HCT116 (cell line): ENCODE results near the gene HOXD10. TPM values are rescaled to one million over a fixed set of nuclear protein-coding genes. Genes with fewer than 3 reads are reported as not detected.

Source experiments
- ATAC-seq: fragments of 200-7000 bp; cut with Tn5 transposase; 2 replicates; pipeline ENCODE4 v1.9.1; 2020; ENCODE audit warnings: mild to moderate bottlenecking, moderate library complexity
- BruUV-seq: library from RNA; stranded (reverse); fragments of 400-500 nt; replicated peaks from 2 replicates; lab custom pipeline; 2021; lab: Mats Ljungman, UMichigan
- CTCF ChIA-PET: fragments of 300-600 bp; sonication (Branson Sonifier 250); formaldehyde crosslinking; loops from one replicate; lab custom pipeline; 2021; ENCODE audit warnings: antibody characterized with exemption; lab: Charles Lee
- POLR2A ChIA-PET: fragments of 300-600, 350-600 bp; sonication (Branson Sonifier 250); formaldehyde crosslinking; loops from one replicate; lab custom pipeline; 2021; ENCODE audit warnings: antibody characterized with exemption; lab: Charles Lee
- RAD21 ChIA-PET, 2 experiments: fragments of 300-600 bp; sonication (Branson Sonifier 250); formaldehyde crosslinking; loops; one replicate each; lab custom pipeline; 2023; ENCODE audit warnings: low total read pairs in 2 of 2; ENCODE audit not compliant: uncharacterized antibody in 2 of 2, unreplicated experiment in 2 of 2, low non-redundant PET in 1 of 2; lab: Charles Lee
- DNase-seq: peaks from one replicate; pipeline ENCODE4 v3.0.0-alpha.2; 2010; ENCODE audit warnings: low read depth, low spot score
- H2AFZ ChIP-seq: fragments of 200-600 bp; shearing (Covaris generic), sonication (generic); 2 replicates; pipeline ENCODE4 v1.6.1; 2017; ENCODE audit warnings: low read depth, mixed run types, mixed read lengths, antibody characterized with exemption, low read length; ENCODE audit not compliant: poor library complexity, severe bottlenecking
- H3K27ac ChIP-seq: 2 replicates; pipeline ENCODE4 v1.5.1; 2012; ENCODE audit warnings: low read depth, low read length
- H3K27me3 ChIP-seq: fragments of 200-600 bp; sonication (generic); 2 replicates; pipeline ENCODE4 v1.6.1; 2016; ENCODE audit warnings: mixed run types, low read length, mixed read lengths; ENCODE audit not compliant: insufficient read depth
- H3K36me3 ChIP-seq, 2 experiments: fragments of 200-500 bp in 1 of 2; fragments of 200-600 bp in 1 of 2; sonication (Bioruptor generic) in 1 of 2; sonication (generic) in 1 of 2; 2 replicates each; pipeline versions ENCODE4 v1.5.1 to v1.6.1; 2014 to 2016; ENCODE audit warnings: low read length in 2 of 2, inconsistent platforms in 1 of 2, mixed read lengths in 1 of 2, mixed run types in 1 of 2; ENCODE audit not compliant: insufficient read depth in 2 of 2, control insufficient read depth in 1 of 2
- H3K4me1 ChIP-seq, 2 experiments: fragments of 200-600 bp in 1 of 2; sonication (generic) in 1 of 2; 2 replicates each; pipeline versions ENCODE4 v1.5.1 to v1.6.1; 2012 to 2017; ENCODE audit warnings: low read length in 2 of 2, inconsistent platforms in 1 of 2, mild to moderate bottlenecking in 1 of 2, mixed read lengths in 1 of 2, mixed run types in 1 of 2, moderate library complexity in 1 of 2; ENCODE audit not compliant: insufficient read depth in 2 of 2, control insufficient read depth in 1 of 2
- H3K4me2 ChIP-seq: fragments of 200-600 bp; sonication (generic); 2 replicates; pipeline ENCODE4 v1.6.1; 2017; ENCODE audit warnings: mixed run types, low read length, mixed read lengths
- H3K4me3 ChIP-seq, 2 experiments: fragments of 200-600 bp in 1 of 2; sonication (generic) in 1 of 2; replicated peaks in 1 of 2; 2 replicates each; pipeline ENCODE4 v1.5.1; 2011 to 2016; ENCODE audit warnings: low read length in 2 of 2, control low read depth in 1 of 2, low read depth in 1 of 2, mild to moderate bottlenecking in 1 of 2, mixed read lengths in 1 of 2, mixed run types in 1 of 2
- H3K79me2 ChIP-seq: fragments of 200-600 bp; sonication (generic); 2 replicates; pipeline ENCODE4 v1.6.1; 2017; ENCODE audit warnings: mild to moderate bottlenecking, mixed run types, low read length, moderate library complexity, mixed read lengths; ENCODE audit not compliant: insufficient read depth
- H3K9ac ChIP-seq: fragments of 200-600 bp; sonication (generic); 2 replicates; pipeline ENCODE4 v1.6.1; 2016; ENCODE audit warnings: low read length, mixed read lengths
- H3K9me2 ChIP-seq: fragments of 200-600 bp; sonication (generic), shearing (Covaris generic); 2 replicates; pipeline ENCODE4 v1.6.1; 2017; ENCODE audit warnings: mixed run types, mild to moderate bottlenecking, moderate library complexity; ENCODE audit not compliant: insufficient read depth
- H3K9me3 ChIP-seq, 2 experiments: fragments of 200-500 bp in 1 of 2; fragments of 200-600 bp in 1 of 2; sonication (Bioruptor generic) in 1 of 2; sonication (generic) in 1 of 2; 2 replicates each; pipeline ENCODE4 v1.6.1; 2014 to 2017; ENCODE audit warnings: low read length in 2 of 2, mixed read lengths in 2 of 2, inconsistent platforms in 1 of 2, low read depth in 1 of 2, mild to moderate bottlenecking in 1 of 2, mixed run types in 1 of 2, moderate library complexity in 1 of 2; ENCODE audit not compliant: control insufficient read depth in 1 of 2, insufficient read depth in 1 of 2
- H4K20me1 ChIP-seq: fragments of 200-600 bp; sonication (generic), shearing (Covaris generic); 2 replicates; pipeline ENCODE4 v1.6.1; 2017; ENCODE audit warnings: mixed run types, mild to moderate bottlenecking, moderate library complexity; ENCODE audit not compliant: insufficient read depth
- ATF3 ChIP-seq: IDR thresholded peaks from 2 replicates; pipeline ENCODE4 v1.6.1; 2012
- CBX3 ChIP-seq: IDR thresholded peaks from 2 replicates; pipeline ENCODE4 v1.6.1; 2012; ENCODE audit warnings: low read depth
- CEBPB ChIP-seq: IDR thresholded peaks from 2 replicates; pipeline ENCODE4 v1.6.1; 2012; ENCODE audit warnings: low read depth
- CTCF ChIP-seq, 3 experiments: fragments of 200-600 bp in 1 of 3; sonication (generic) in 1 of 3; IDR thresholded peaks in 2 of 3; conservative IDR thresholded peaks in 1 of 3; 2 replicates each; pipeline ENCODE4 v1.5.1; 2012 to 2017; ENCODE audit warnings: low read depth in 2 of 3, low read length in 2 of 3, antibody characterized with exemption in 1 of 3, borderline replicate concordance in 1 of 3, control low read depth in 1 of 3, mild to moderate bottlenecking in 1 of 3, mixed read lengths in 1 of 3, mixed run types in 1 of 3, moderate library complexity in 1 of 3; ENCODE audit not compliant: insufficient read depth in 1 of 3
- EGR1 ChIP-seq: IDR thresholded peaks from 2 replicates; pipeline ENCODE4 v1.6.1; 2012; ENCODE audit warnings: low read depth
- EZH2phosphoT487 ChIP-seq: fragments of 200-600 bp; IDR thresholded peaks from 2 replicates; pipeline ENCODE4 v1.6.1; 2018; ENCODE audit warnings: antibody characterized with exemption, borderline replicate concordance
- JUND ChIP-seq: IDR thresholded peaks from 2 replicates; pipeline ENCODE4 v1.6.1; 2012
- MAX ChIP-seq: IDR thresholded peaks from 2 replicates; pipeline ENCODE4 v1.6.1; 2012
- POLR2A ChIP-seq: IDR thresholded peaks from 2 replicates; pipeline ENCODE4 v1.7.0; 2011; ENCODE audit warnings: borderline replicate concordance; ENCODE audit not compliant: insufficient read depth, insufficient read length; ENCODE audit errors: extremely low read depth
- REST ChIP-seq: IDR thresholded peaks from 2 replicates; pipeline ENCODE4 v1.6.1; 2012; ENCODE audit warnings: low read depth
- SIN3A ChIP-seq: IDR thresholded peaks from 2 replicates; pipeline ENCODE4 v1.6.1; 2012; ENCODE audit warnings: low read depth
- SRF ChIP-seq: IDR thresholded peaks from 2 replicates; pipeline ENCODE4 v1.6.1; 2012; ENCODE audit warnings: low read depth
- TCF7L2 ChIP-seq: IDR thresholded peaks from 2 replicates; pipeline ENCODE4 v1.7.0; 2011; ENCODE audit warnings: borderline replicate concordance, inconsistent platforms; ENCODE audit not compliant: insufficient read depth, insufficient read length; ENCODE audit errors: extremely low read depth
- ZFX ChIP-seq: fragments of 450-650 bp; IDR thresholded peaks from 2 replicates; pipeline ENCODE4 v1.6.1; 2017
- ZNF274 ChIP-seq: fragments of 200-500 bp; sonication (Bioruptor generic); IDR thresholded peaks from 2 replicates; pipeline ENCODE4 v1.6.1; 2014; ENCODE audit warnings: mild to moderate bottlenecking, low read depth, low read length, inconsistent platforms
- intact Hi-C: fragments of 100-400 bp; cut with micrococcal nuclease; formaldehyde crosslinking; loops from 2 replicates; pipeline ENCODE4 v1.10.0; 2022
- total RNA-seq: library from RNA; stranded (reverse); gene quantifications from one replicate; pipeline ENCODE4 v1.2.1, GENCODE V29; 2021; ENCODE audit not compliant: unreplicated experiment

HOXD10 gene
- total RNA-seq, 1 experiment from 2014 or later = not detected

GRCh38 chr2:176156807-176157498, 40.4 kb downstream of the HOXD10 start, which contains the start of gene HOXD3 (continued):
- TF ChIP-seq REST = no peak
- no peak for TF ChIP-seq SIN3A
- no peak for TF ChIP-seq POLR2A
- TF ChIP-seq ZFX = no peak
- no peak for TF ChIP-seq EZH2phosphoT487
- no peak for TF ChIP-seq EGR1
- no peak for TF ChIP-seq CEBPB
- no peak for TF ChIP-seq JUND
- no peak for TF ChIP-seq MAX
- no peak for TF ChIP-seq ZNF274
- TF ChIP-seq, all 23 proteins: peak for 0

- CTCF ChIA-PET = no interaction called here
- Histone ChIP-seq H3K4me2 (no peak overlapping the region), H3K9me3 (no peaks in the 10 kb centered on the region), H3K9ac (no peak overlapping the region), H3K9me2 (no peaks in the 10 kb centered on the region), H4K20me1 (no peaks in the 10 kb centered on the region), H3K4me3 (no peak overlapping the region), H3K79me2 (no peaks in the 10 kb centered on the region), H3K36me3 (no peaks in the 10 kb centered on the region), H3K27ac (no peak overlapping the region), H3K27me3 (no peaks in the 10 kb centered on the region), H2AFZ (no peak overlapping the region), H3K4me1 (no peaks in the 10 kb centered on the region)
- no peak for DNase-seq
- no peak for ATAC-seq
- intact Hi-C loops = no loop called here
- RAD21 ChIA-PET = no interaction called here
- no TSS peak for BruUV-seq
- POLR2A ChIA-PET = no interaction called here
- no peak for TF ChIP-seq MAX
- no peak for TF ChIP-seq ATF3
- no peak for TF ChIP-seq SIN3A
- no peak for TF ChIP-seq CEBPB
- TF ChIP-seq JUND = no peak
- TF ChIP-seq EGR1 = no peak
- TF ChIP-seq CBX3 = no peak
- no peak for TF ChIP-seq CTCF (IDR thresholded peaks at IDR 0.05 in 2 of 3, conservative IDR thresholded peaks at IDR 0.05 in 1 of 3; ENCODE audit: borderline replicate concordance in 1 of 3, insufficient read depth in 1 of 3, low read depth in 2 of 3, low read length in 2 of 3)
- no peak for TF ChIP-seq EZH2phosphoT487
- no peak for TF ChIP-seq POLR2A
- TF ChIP-seq SRF = no peak
- no peak for TF ChIP-seq TCF7L2
Measured at GRCh38 chr2:176157499-176158185, 41.1 kb downstream of the HOXD10 start.
